ENCODE results near the gene TEDDM1. TPM values are rescaled to one million over a fixed set of nuclear protein-coding genes. Genes with fewer than 3 reads are reported as not detected.
A peak's percentile ranks its signal among the peaks of the same experiment; 100 is the strongest.

The TEDDM1 gene
- total RNA-seq, 1 donor from 2014 or later: not detected

DNA sequence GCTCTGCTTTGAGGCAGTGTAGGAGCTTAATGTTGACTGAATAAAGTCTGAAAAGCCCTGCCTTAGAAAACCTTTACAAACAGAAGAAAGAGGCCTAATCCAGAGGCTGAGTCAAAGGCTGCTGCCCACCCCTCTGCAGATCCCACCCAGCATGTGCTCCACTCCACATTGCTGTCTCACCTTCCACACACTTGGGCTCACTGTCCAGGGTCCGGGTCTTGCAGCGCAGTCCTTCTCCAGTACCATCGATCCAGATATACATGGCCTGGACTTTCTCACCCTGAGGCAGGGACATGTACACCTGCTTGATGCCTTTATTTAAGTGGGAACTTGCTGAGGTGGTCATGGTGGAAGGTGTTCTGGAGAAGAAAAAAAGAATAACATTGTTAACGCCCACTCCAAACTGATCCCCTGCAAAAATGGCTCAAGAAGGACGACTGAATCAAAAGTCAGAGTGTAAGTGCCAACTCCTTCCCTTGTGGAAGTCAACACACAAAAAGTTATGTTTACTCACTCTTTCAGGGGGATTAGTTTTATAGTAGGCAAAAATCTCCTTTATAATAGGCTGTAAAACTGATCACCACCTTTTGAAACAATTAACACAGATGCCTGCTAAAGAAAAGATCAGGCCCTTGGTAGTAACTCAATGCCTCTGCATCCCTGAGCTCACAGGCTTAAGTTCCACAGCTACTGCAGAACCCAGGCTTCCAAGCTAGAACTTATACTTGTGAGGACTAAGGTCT is 11.9 kb downstream of the TEDDM1 start:
- TF ChIP-seq, protein P1, sequence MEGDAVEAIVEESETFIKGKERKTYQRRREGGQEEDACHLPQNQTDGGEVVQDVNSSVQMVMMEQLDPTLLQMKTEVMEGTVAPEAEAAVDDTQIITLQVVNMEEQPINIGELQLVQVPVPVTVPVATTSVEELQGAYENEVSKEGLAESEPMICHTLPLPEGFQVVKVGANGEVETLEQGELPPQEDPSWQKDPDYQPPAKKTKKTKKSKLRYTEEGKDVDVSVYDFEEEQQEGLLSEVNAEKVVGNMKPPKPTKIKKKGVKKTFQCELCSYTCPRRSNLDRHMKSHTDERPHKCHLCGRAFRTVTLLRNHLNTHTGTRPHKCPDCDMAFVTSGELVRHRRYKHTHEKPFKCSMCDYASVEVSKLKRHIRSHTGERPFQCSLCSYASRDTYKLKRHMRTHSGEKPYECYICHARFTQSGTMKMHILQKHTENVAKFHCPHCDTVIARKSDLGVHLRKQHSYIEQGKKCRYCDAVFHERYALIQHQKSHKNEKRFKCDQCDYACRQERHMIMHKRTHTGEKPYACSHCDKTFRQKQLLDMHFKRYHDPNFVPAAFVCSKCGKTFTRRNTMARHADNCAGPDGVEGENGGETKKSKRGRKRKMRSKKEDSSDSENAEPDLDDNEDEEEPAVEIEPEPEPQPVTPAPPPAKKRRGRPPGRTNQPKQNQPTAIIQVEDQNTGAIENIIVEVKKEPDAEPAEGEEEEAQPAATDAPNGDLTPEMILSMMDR (IDR thresholded peaks at IDR 0.05): no peak
- Histone ChIP-seq H3K27me3 (ENCODE audit: low read depth) (no peaks in the 10 kb centered on the region), H3K36me3 (peaks cover 54% of the 10 kb centered on the region), H3K27ac (peak overlapping the region; percentile 99), H3K9me3 (no peaks in the 10 kb centered on the region), H3K4me3 (peak overlapping the region; percentile 95), H3K4me1 (peaks cover 53% of the 10 kb centered on the region)
- no peak for ATAC-seq
- intact Hi-C loops (cut with DNase I): no loop called here
- no peak for DNase-seq

DNA sequence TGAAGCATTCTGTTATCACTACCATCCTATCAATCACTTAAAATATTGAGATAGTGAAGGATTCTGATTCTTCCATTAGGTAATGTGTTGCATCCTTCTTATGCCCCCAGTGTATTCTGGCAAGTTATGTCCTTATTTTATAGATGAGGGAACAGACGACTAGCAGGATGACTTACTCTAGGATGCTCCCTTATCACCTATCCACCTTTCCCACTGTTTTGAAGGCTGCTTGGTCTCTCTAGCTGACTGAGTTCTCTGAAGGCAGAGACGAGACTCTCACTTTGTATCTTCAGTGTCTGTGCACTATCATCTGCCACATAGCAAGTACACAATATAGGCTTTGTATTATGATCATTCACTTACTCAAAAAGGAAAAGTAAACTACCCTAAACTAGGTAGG is 12.9 kb downstream of the TEDDM1 start:
- TF ChIP-seq, protein P1 (IDR thresholded peaks at IDR 0.05): no peak
- Histone ChIP-seq H3K27me3 (ENCODE audit: low read depth) (no peaks in the 10 kb centered on the region), H3K27ac (no peak overlapping the region), H3K4me3 (peak overlapping the region; percentile 95), H3K36me3 (peaks cover 64% of the 10 kb centered on the region), H3K9me3 (no peaks in the 10 kb centered on the region), H3K4me1 (peaks cover 43% of the 10 kb centered on the region)
- ATAC-seq: no peak
- intact Hi-C loops (cut with DNase I): no loop called here
- no peak for DNase-seq

DNA sequence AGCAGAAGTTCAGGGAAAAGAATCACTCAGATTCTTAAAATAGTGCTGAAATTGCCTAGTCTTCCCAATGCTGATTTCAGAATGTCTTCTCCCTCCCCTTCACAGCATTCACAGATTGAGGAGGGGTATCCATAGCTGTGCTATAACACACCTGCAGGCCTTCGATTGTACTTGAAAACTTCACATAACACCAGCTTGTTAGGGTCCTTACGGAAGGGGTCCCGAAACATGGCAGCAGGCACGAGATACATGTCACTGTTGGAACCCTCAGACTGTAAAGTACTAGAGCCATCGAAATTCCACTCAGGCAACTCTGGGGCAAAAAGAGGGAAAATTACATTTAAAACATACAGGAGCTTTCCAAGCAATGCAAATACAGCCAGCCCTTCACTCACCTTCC is 13.5 kb downstream of the TEDDM1 start:
- H3K27me3 ChIP-seq (ENCODE audit: low read depth): no peaks in the 10 kb centered on the region
- TF ChIP-seq, protein P1 (IDR thresholded peaks at IDR 0.05): no peak
- H3K27ac ChIP-seq: no peak overlapping the region
- H3K4me3 ChIP-seq: no peak overlapping the region
- ATAC-seq (no peak), DNase-seq (no peak)
- peaks cover 39% of the 10 kb centered on the region for H3K4me1 ChIP-seq
- intact Hi-C loops (cut with DNase I): no loop called here
- H3K9me3 ChIP-seq: no peaks in the 10 kb centered on the region
- H3K36me3 ChIP-seq: peaks cover 70% of the 10 kb centered on the region

DNA sequence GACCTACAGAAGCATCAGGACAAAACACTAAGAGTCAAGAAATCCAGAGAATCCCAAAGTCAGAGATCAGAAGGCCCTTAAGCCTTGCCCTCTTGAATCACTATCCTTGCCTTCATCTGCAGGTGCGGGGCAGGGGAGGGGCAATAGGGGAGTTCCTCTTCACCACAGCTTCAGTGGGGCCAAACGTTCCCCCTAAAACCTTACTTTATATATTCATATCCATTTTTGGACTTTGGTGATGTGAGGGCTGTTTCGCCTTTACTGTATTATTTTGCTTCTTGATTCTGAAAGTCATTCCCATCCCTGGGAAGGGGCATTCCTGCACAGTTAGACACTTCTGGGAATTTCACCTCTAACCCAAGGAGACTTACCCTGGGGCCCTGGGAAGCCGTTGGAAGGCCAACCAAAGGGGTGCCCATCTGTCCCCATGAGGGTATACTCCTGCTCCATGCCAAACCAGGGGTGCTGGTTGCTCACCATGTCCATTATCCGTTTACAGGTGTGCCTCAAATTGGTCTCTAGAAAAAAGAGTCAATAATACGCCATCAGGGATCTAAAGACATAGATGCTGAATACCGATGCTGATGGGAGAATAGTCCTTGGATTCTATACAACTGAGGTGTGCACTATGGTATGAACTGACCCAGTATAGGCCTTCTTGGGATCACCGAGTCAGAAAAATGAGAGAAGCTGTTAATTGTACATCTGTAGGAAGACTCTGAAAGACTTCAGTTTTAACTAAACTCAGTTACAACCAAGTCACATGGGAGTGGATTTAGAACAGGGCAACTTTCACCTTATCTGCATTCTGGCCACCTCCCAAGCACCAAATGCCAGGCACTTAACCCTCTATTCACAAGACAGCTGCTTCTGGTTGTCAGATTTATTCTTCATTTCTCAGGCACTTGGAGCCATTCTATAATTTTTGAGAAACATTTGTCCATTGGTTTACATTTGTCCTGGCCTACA is 14.3 kb downstream of the TEDDM1 start:
- Histone ChIP-seq H3K36me3 (peaks cover 78% of the 10 kb centered on the region), H3K4me3 (peak overlapping the region; percentile 2), H3K27me3 (ENCODE audit: low read depth) (no peaks in the 10 kb centered on the region), H3K4me1 (peaks cover 39% of the 10 kb centered on the region), H3K9me3 (no peaks in the 10 kb centered on the region), H3K27ac (no peak overlapping the region)
- TF ChIP-seq, protein P1 (IDR thresholded peaks at IDR 0.05): no peak
- intact Hi-C loops (cut with DNase I): no loop called here
- no peak for ATAC-seq
- DNase-seq: no peak

DNA sequence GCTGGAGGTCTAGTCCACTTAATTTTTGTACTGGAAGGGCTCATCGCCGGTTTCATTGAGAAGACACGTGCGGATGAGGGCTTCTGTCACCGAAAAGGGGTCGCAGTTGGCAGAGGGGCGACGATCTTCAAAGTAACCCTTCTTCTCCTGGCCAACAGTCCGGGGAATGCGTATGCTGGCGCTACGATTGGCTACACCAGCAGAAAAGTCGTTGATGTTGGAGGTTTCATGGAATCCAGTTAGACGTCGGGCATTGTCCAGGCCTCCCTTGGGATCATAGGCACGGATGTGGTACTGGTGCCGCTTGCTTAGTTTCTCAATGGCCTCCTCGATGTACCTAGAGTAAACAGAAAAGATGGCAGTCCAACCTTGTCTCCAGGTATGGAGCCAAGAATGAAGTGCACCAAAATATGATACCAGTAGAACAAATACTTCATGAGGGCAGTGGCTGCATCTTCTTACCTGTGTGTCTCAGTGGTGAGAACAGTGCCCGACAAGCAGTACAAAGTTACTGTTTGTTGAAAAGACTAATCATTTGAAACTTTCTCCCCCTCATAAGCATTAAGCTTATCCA is 16.0 kb downstream of the TEDDM1 start:
- H3K9me3 ChIP-seq: no peaks in the 10 kb centered on the region
- H3K27me3 ChIP-seq (ENCODE audit: low read depth): no peaks in the 10 kb centered on the region
- intact Hi-C loops (cut with DNase I): no loop called here
- H3K27ac ChIP-seq: no peak overlapping the region
- ATAC-seq (no peak), DNase-seq (no peak)
- H3K4me3 ChIP-seq: no peak overlapping the region
- TF ChIP-seq, protein P1 (IDR thresholded peaks at IDR 0.05): no peak
- peaks cover 79% of the 10 kb centered on the region for H3K36me3 ChIP-seq
- peaks cover 39% of the 10 kb centered on the region for H3K4me1 ChIP-seq
